Aorta (tissue), 5 donors: ENCODE measurements around the gene ASGR1. TPM values are rescaled to one million over a fixed set of nuclear protein-coding genes. Genes with fewer than 3 reads are reported as not detected.
A peak's percentile ranks its signal among the peaks of the same experiment; 100 is the strongest.
"Not testable (repeated sequence)": the region's sequence is repeated elsewhere in the genome, so short reads cannot be mapped to it uniquely, and the experiment has no call there.

Experiments used
- ATAC-seq: fragments of 200-7000 bp; cut with Tn5 transposase; one replicate; pipeline ENCODE4 v1.9.1; 2022; ENCODE audit warnings: moderate library complexity; ENCODE audit not compliant: low FRiP score
- DNase-seq, 2 donors: peaks; one replicate each; pipeline ENCODE4 v3.0.0-alpha.2; 2020
- H3K27ac ChIP-seq, 2 donors: one replicate each; pipeline ENCODE4 v1.5.1; 2013; ENCODE audit warnings: low read length in 2 of 2, mild to moderate bottlenecking in 2 of 2, moderate library complexity in 2 of 2, control low read depth in 1 of 2, inconsistent platforms in 1 of 2, low read depth in 1 of 2
- H3K27me3 ChIP-seq, 2 donors: one replicate each; pipeline ENCODE4 v1.6.1; 2013; ENCODE audit warnings: control low read depth in 1 of 2, low read length in 1 of 2, mild to moderate bottlenecking in 1 of 2, moderate library complexity in 1 of 2; ENCODE audit not compliant: insufficient read depth in 2 of 2, control insufficient read depth in 1 of 2
- H3K36me3 ChIP-seq, 2 donors: one replicate each; pipeline ENCODE4 v1.6.1; 2013; ENCODE audit warnings: control low read depth in 1 of 2, low read length in 1 of 2, mild to moderate bottlenecking in 1 of 2; ENCODE audit not compliant: insufficient read depth in 2 of 2, control insufficient read depth in 1 of 2
- H3K4me1 ChIP-seq, 2 donors: one replicate each; pipeline ENCODE4 v1.6.1; 2013; ENCODE audit warnings: low read length in 2 of 2, control low read depth in 1 of 2, mild to moderate bottlenecking in 1 of 2, moderate library complexity in 1 of 2; ENCODE audit not compliant: insufficient read depth in 2 of 2, control insufficient read depth in 1 of 2
- H3K4me3 ChIP-seq, 2 donors: one replicate each; pipeline ENCODE4 v1.5.1; 2013; ENCODE audit warnings: low read length in 2 of 2, control low read depth in 1 of 2, mild to moderate bottlenecking in 1 of 2
- H3K9me3 ChIP-seq: one replicate; pipeline ENCODE4 v1.6.1; 2013; ENCODE audit warnings: mild to moderate bottlenecking, low read length; ENCODE audit not compliant: control insufficient read depth
- WGBS, 2 donors: extraction: QIAGEN DNeasy Blood & Tissue Kit; methylation state at CpG; one replicate each; pipeline ENCODE4 v1.1.7; 2013; 5-methylcytosine and 5-hydroxymethylcytosine counted together
- intact Hi-C, 2 donors: fragments of 100-400 bp; cut with DNase I; formaldehyde crosslinking; loops; one replicate each; pipeline versions ENCODE4 v1.14.2 to v1.15.0; 2022
- polyA plus RNA-seq, 2 donors: library from polyadenylated mRNA; stranded (reverse); fragments of 200-250 nt; gene quantifications; one replicate each; pipeline ENCODE4 v1.2.3, GENCODE V29; 2013
- total RNA-seq, 2 donors: library from RNA; stranded (reverse); fragmentation: NEBNext Ultra II Directional; extraction: Animal tissue kit (Norgen Biotek cat#: 25700); gene quantifications; one replicate each; pipeline ENCODE4 v1.2.1, GENCODE V29; 2021
- donor health status: healthy with polysubstance abuse.
- donor health status: Bipolar disorder and iron deficiency.
- donor health status: DM: no; HTN: no; CAD: no.
- donor health status: DM: no; HTN: no; CAD: no.
- donor health status: DM: yes; HTN: yes; CAD: no.

Gene ASGR1
- total and polyA plus RNA-seq, 4 donors, result 2.0 to 5.4 (median 3.2) TPM

GRCh38 chr17:7184091-7184488, 4.9 kb upstream of the ASGR1 start:
- intact Hi-C loops, result loop anchor here in 1 of 2 donors (10.0 kb wide), 1 partner anchor 1849 kb away; no protein-coding TSS in a partner anchor
- no peaks in the 10 kb centered on the region for H3K36me3 ChIP-seq
- no peaks in the 10 kb centered on the region for H3K4me1 ChIP-seq
- peak; percentile 75 to 85 for DNase-seq
- ATAC-seq, result peak; percentile 22
- 53 to 57% methylated on average over 14 of the region's 14 CpGs for WGBS, 2 donors
- no peaks in the 10 kb centered on the region for H3K9me3 ChIP-seq
- no peaks in the 10 kb centered on the region for H3K27me3 ChIP-seq
- H3K27ac ChIP-seq, result no peak overlapping the region
- H3K4me3 ChIP-seq, result no peak overlapping the region

GRCh38 chr17:7183433-7184090, 4.4 kb upstream of the ASGR1 start:
- no peak for DNase-seq
- WGBS, 2 donors, result 84 to 85% methylated on average over 7 of the region's 7 CpGs
- Histone ChIP-seq H3K4me1 (no peaks in the 10 kb centered on the region), H3K36me3 (no peaks in the 10 kb centered on the region), H3K27ac (no peak overlapping the region), H3K27me3 (no peaks in the 10 kb centered on the region), H3K4me3 (no peak overlapping the region), H3K9me3 (no peaks in the 10 kb centered on the region)
- ATAC-seq, result no peak
- intact Hi-C loops, result loop anchor here in 1 of 2 donors (10.0 kb wide), 1 partner anchor 1849 kb away; no protein-coding TSS in a partner anchor

- intact Hi-C loops, result loop anchor here in 1 of 2 donors (10.0 kb wide), 1 partner anchor 1847 kb away; no protein-coding TSS in a partner anchor
- H3K4me1 ChIP-seq, ATAC-seq, H3K27ac ChIP-seq, H3K27me3 ChIP-seq, H3K4me3 ChIP-seq, H3K9me3 ChIP-seq, DNase-seq, H3K36me3 ChIP-seq: not testable (repeated sequence)
- 95 to 99% methylated on average over 2 of the region's 2 CpGs for WGBS, 2 donors
Observed at GRCh38 chr17:7182101-7182500, 2.9 kb upstream of the ASGR1 start.

GRCh38 chr17:7178973-7179316, 225 bp downstream of the ASGR1 start:
- intact Hi-C loops, result no loop called here
- ATAC-seq, result no peak
- WGBS, 2 donors, result 75 to 78% methylated on average over 11 of the region's 11 CpGs
- H3K27ac ChIP-seq, result no peak overlapping the region
- H3K27me3 ChIP-seq, result no peaks in the 10 kb centered on the region
- no peaks in the 10 kb centered on the region for H3K4me1 ChIP-seq
- no peak overlapping the region for H3K4me3 ChIP-seq
- no peaks in the 10 kb centered on the region for H3K36me3 ChIP-seq
- peak in 1 of 2 donors; percentile 4 for DNase-seq
- H3K9me3 ChIP-seq, result no peaks in the 10 kb centered on the region

- intact Hi-C loops, result no loop called here
- 4% methylated on average over 18 of the region's 18 CpGs for whole genome bisulfite sequencing, 2 donors
- no peak for ATAC-seq
- no peak overlapping the region for H3K27ac ChIP-seq
- no peaks in the 10 kb centered on the region for H3K36me3 ChIP-seq
- H3K4me3 ChIP-seq, result no peak overlapping the region
- H3K27me3 ChIP-seq, result no peaks in the 10 kb centered on the region
- no peaks in the 10 kb centered on the region for H3K9me3 ChIP-seq
- DNase-seq, result no peak
- H3K4me1 ChIP-seq, result no peaks in the 10 kb centered on the region
Observed at GRCh38 chr17:7177954-7178477, 1.2 kb downstream of the ASGR1 start.

GRCh38 chr17:7177191-7177953, 1.8 kb downstream of the ASGR1 start:
- 1 to 2% methylated on average over 30 to 31 of the region's 31 CpGs for WGBS, 2 donors
- intact Hi-C loops, result no loop called here
- no peaks in the 10 kb centered on the region for H3K27me3 ChIP-seq

GRCh38 chr17:7176841-7177190, 2.4 kb downstream of the ASGR1 start:
- Histone ChIP-seq H3K36me3 (no peaks in the 10 kb centered on the region), H3K4me3 (no peak overlapping the region), H3K9me3 (no peaks in the 10 kb centered on the region), H3K27me3 (no peaks in the 10 kb centered on the region), H3K4me1 (no peaks in the 10 kb centered on the region), H3K27ac (no peak overlapping the region)
- WGBS, 2 donors, result 5 to 6% methylated on average over 11 to 17 of the region's 17 CpGs
- intact Hi-C loops, result no loop called here
- ATAC-seq, result no peak
- DNase-seq, result no peak

More at GRCh38 chr17:7177191-7177953, 1.8 kb downstream of the ASGR1 start:
- Histone ChIP-seq H3K36me3 (no peaks in the 10 kb centered on the region), H3K4me3 (no peak overlapping the region), H3K27ac (no peak overlapping the region), H3K9me3 (no peaks in the 10 kb centered on the region), H3K4me1 (no peaks in the 10 kb centered on the region)
- DNase-seq (peak; percentile 73 to 87), ATAC-seq (peak; percentile 84)

GRCh38 chr17:7176107-7176840, 2.9 kb downstream of the ASGR1 start:
- no peaks in the 10 kb centered on the region for H3K27me3 ChIP-seq
- no peak for ATAC-seq
- H3K4me3 ChIP-seq, result no peak overlapping the region
- H3K36me3 ChIP-seq, result no peaks in the 10 kb centered on the region
- H3K27ac ChIP-seq, result no peak overlapping the region
- DNase-seq, result no peak
- no peaks in the 10 kb centered on the region for H3K9me3 ChIP-seq
- 84 to 85% methylated on average over 1 of the region's 1 CpG for WGBS, 2 donors
- H3K4me1 ChIP-seq, result no peaks in the 10 kb centered on the region
- intact Hi-C loops, result no loop called here
